ENCODE data around the gene SLC20A1.

SLC20A1 gene

GRCh38 chr2:112636605-112637288, 9.0 kb upstream of the SLC20A1 start:
- no peak overlapping the region for H3K4me3 ChIP-seq (ENCODE audit: low read depth, low read length)
- H3K27me3 ChIP-seq (ENCODE audit: insufficient read depth, low read depth, severe bottlenecking) = no peaks in the 10 kb centered on the region
- H3K27ac ChIP-seq = no peak overlapping the region
- no peaks in the 10 kb centered on the region for H3K9me3 ChIP-seq (ENCODE audit: severe bottlenecking)
- H3K36me3 ChIP-seq = no peaks in the 10 kb centered on the region
- no peak for DNase-seq
- no peak for TF ChIP-seq CTCF (IDR thresholded peaks at IDR 0.05; ENCODE audit: low read depth, low read length)

GRCh38 chr2:112637289-112637660, 8.5 kb upstream of the SLC20A1 start:
- H3K4me3 ChIP-seq (ENCODE audit: low read depth, low read length) = no peak overlapping the region
- no peak for DNase-seq
- H3K9me3 ChIP-seq (ENCODE audit: severe bottlenecking) = no peaks in the 10 kb centered on the region
- no peak overlapping the region for H3K27ac ChIP-seq
- H3K27me3 ChIP-seq (ENCODE audit: insufficient read depth, low read depth, severe bottlenecking) = no peaks in the 10 kb centered on the region
- TF ChIP-seq CTCF (IDR thresholded peaks at IDR 0.05; ENCODE audit: low read depth, low read length) = no peak
- H3K36me3 ChIP-seq = no peaks in the 10 kb centered on the region

GRCh38 chr2:112639936-112640335, 5.8 kb upstream of the SLC20A1 start:
- no peaks in the 10 kb centered on the region for H3K36me3 ChIP-seq
- H3K27ac ChIP-seq = no peak overlapping the region
- no peak for TF ChIP-seq CTCF (IDR thresholded peaks at IDR 0.05; ENCODE audit: low read depth, low read length)
- no peaks in the 10 kb centered on the region for H3K9me3 ChIP-seq (ENCODE audit: severe bottlenecking)
- H3K27me3 ChIP-seq (ENCODE audit: insufficient read depth, low read depth, severe bottlenecking) = no peaks in the 10 kb centered on the region
- H3K4me3 ChIP-seq (ENCODE audit: low read depth, low read length) = no peak overlapping the region
- no peak for DNase-seq

- no peaks in the 10 kb centered on the region for H3K27me3 ChIP-seq (ENCODE audit: insufficient read depth, low read depth, severe bottlenecking)
- no peak overlapping the region for H3K27ac ChIP-seq
- no peaks in the 10 kb centered on the region for H3K9me3 ChIP-seq (ENCODE audit: severe bottlenecking)
- H3K36me3 ChIP-seq = no peaks in the 10 kb centered on the region
- DNase-seq = no peak
- TF ChIP-seq CTCF (IDR thresholded peaks at IDR 0.05; ENCODE audit: low read depth, low read length) = no peak
- H3K4me3 ChIP-seq (ENCODE audit: low read depth, low read length) = no peak overlapping the region
Observed at GRCh38 chr2:112640467-112640799, 5.3 kb upstream of the SLC20A1 start.

GRCh38 chr2:112640800-112641675, 4.7 kb upstream of the SLC20A1 start:
- Histone ChIP-seq H3K4me3 (ENCODE audit: low read depth, low read length) (no peak overlapping the region), H3K9me3 (ENCODE audit: severe bottlenecking) (no peaks in the 10 kb centered on the region), H3K36me3 (peaks cover 3% of the 10 kb centered on the region; the same call in 1 of the 2 replicates), H3K27me3 (ENCODE audit: insufficient read depth, low read depth, severe bottlenecking) (no peaks in the 10 kb centered on the region), H3K27ac (no peak overlapping the region)
- no peak for DNase-seq
- no peak for TF ChIP-seq CTCF (IDR thresholded peaks at IDR 0.05; ENCODE audit: low read depth, low read length)

Measured in WERI-Rb-1 (cell line).